DND-41 (cell line): Measurements from ENCODE around the gene STARD9.

ENCODE experiments used
- CTCF ChIP-seq: IDR thresholded peaks from 2 replicates; pipeline ENCODE4 v1.5.1; 2012; ENCODE audit warnings: borderline replicate concordance, low read length, moderate library complexity, mild to moderate bottlenecking; ENCODE audit not compliant: poor library complexity, severe bottlenecking; ENCODE audit errors: extremely low read depth
- EZH2 ChIP-seq: IDR thresholded peaks from 3 replicates; pipeline ENCODE4 v1.6.1; 2012; ENCODE audit warnings: borderline replicate concordance, low read depth, mild to moderate bottlenecking, moderate library complexity, low read length, inconsistent platforms; ENCODE audit not compliant: severe bottlenecking

- TF ChIP-seq CTCF (no peak), EZH2 (no peak)
Observed at GRCh38 chr15:42593143-42593542, 17.7 kb downstream of the STARD9 start.
